Fibroblast of villous mesenchyme (primary cell): Measurements from ENCODE around the gene LIPF. TPM values are rescaled to one million over a fixed set of nuclear protein-coding genes. Genes with fewer than 3 reads are reported as not detected.
"Not testable (repeated sequence)": the region's sequence is repeated elsewhere in the genome, so short reads cannot be mapped to it uniquely, and the experiment has no call there.

Experiments
- DNase-seq: peaks from one replicate; pipeline ENCODE4 v3.0.0-alpha.2; 2010; ENCODE audit warnings: low read depth
- H3K4me3 ChIP-seq: 2 replicates; pipeline ENCODE4 v1.5.1; 2011; ENCODE audit warnings: low read depth, mild to moderate bottlenecking, low read length
- total RNA-seq: library from RNA; depleted of rRNA; stranded (reverse); fragments of >200 nt; gene quantifications from 2 replicates; pipeline ENCODE4 v1.2.3, GENCODE V29; 2012
- TF ChIP-seq, protein P1 (sequence below): IDR thresholded peaks from 2 replicates; pipeline ENCODE4 v1.5.1; 2012; ENCODE audit warnings: low read depth, mild to moderate bottlenecking, low read length; ENCODE audit not compliant: insufficient read depth

The LIPF gene
- total RNA-seq, 1 donor, result not detected

GRCh38 chr10:88657901-88658300 is 6.3 kb upstream of the LIPF start:
- no peak overlapping the region for H3K4me3 ChIP-seq
- TF ChIP-seq, protein P1, sequence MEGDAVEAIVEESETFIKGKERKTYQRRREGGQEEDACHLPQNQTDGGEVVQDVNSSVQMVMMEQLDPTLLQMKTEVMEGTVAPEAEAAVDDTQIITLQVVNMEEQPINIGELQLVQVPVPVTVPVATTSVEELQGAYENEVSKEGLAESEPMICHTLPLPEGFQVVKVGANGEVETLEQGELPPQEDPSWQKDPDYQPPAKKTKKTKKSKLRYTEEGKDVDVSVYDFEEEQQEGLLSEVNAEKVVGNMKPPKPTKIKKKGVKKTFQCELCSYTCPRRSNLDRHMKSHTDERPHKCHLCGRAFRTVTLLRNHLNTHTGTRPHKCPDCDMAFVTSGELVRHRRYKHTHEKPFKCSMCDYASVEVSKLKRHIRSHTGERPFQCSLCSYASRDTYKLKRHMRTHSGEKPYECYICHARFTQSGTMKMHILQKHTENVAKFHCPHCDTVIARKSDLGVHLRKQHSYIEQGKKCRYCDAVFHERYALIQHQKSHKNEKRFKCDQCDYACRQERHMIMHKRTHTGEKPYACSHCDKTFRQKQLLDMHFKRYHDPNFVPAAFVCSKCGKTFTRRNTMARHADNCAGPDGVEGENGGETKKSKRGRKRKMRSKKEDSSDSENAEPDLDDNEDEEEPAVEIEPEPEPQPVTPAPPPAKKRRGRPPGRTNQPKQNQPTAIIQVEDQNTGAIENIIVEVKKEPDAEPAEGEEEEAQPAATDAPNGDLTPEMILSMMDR, result no peak
- no peak for DNase-seq

GRCh38 chr10:88659725-88660597 is 4.3 kb upstream of the LIPF start:
- H3K4me3 ChIP-seq, result no peak overlapping the region
- TF ChIP-seq, protein P1, result no peak
- DNase-seq, result no peak

DNA sequence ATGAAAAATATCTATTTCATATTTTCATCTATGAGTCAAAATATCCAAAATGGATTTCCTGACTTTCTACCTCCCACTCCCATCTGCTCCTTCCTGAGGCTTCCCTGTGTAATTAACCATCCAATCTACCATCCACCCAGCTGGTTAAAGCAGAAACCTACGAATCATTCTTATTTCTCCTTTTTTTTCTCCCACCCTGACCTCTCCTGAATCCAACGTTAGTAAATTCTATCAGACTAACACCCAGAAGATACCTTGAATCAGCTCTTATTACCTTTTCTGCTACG is 3.7 kb upstream of the LIPF start:
- H3K4me3 ChIP-seq, result no peak overlapping the region
- TF ChIP-seq, protein P1, result no peak
- DNase-seq, result no peak

GRCh38 chr10:88661018-88661417 is 3.2 kb upstream of the LIPF start:
- DNase-seq, result no peak
- no peak overlapping the region for H3K4me3 ChIP-seq
- TF ChIP-seq, protein P1, result no peak

- DNase-seq, result no peak
- H3K4me3 ChIP-seq, result no peak overlapping the region
- TF ChIP-seq, protein P1, result no peak
Measured at GRCh38 chr10:88661577-88661976, 2.7 kb upstream of the LIPF start.

- not testable (repeated sequence) for DNase-seq, H3K4me3 ChIP-seq
Measured at GRCh38 chr10:88663153-88663552, 1.1 kb upstream of the LIPF start.

GRCh38 chr10:88668465-88668864 is 4.2 kb downstream of the LIPF start:
- TF ChIP-seq, protein P1, result no peak

More at GRCh38 chr10:88668465-88668864, 4.2 kb downstream of the LIPF start:
- H3K4me3 ChIP-seq, result no peak overlapping the region
- no peak for DNase-seq
